ENCODE measurements around the gene SYNE2. TPM values are rescaled to one million over a fixed set of nuclear protein-coding genes. Genes with fewer than 3 reads are reported as not detected.
"Not testable (repeated sequence)": the region's sequence is repeated elsewhere in the genome, so short reads cannot be mapped to it uniquely, and the experiment has no call there.

Gene SYNE2
- total RNA-seq, 1 donor from 2014 or later: 105 TPM

GRCh38 chr14:63870753-63871037, 17.9 kb downstream of the SYNE2 start:
- not testable (repeated sequence) for H3K9ac ChIP-seq; H3K36me3 ChIP-seq; H3K27ac ChIP-seq; H3K9me3 Mint-ChIP-seq; H3K27ac Mint-ChIP-seq; H3K27me3 Mint-ChIP-seq (ENCODE audit: insufficient read depth, low read depth); H3K4me2 ChIP-seq; H3K27me3 ChIP-seq; H3F3A ChIP-seq (ENCODE audit: low read depth); H2AFZ ChIP-seq (replicated peaks); H3K4me1 Mint-ChIP-seq; H3K4me3 Mint-ChIP-seq; DNase-seq (ENCODE audit: low spot score); H3K9me3 ChIP-seq (ENCODE audit: low read depth); H3K4me3 ChIP-seq
- H4K20me1 ChIP-seq (ENCODE audit: low read depth): peaks cover 46% of the 10 kb centered on the region
- peaks cover 15% of the 10 kb centered on the region for H3K36me3 Mint-ChIP-seq
- peaks cover 14% of the 10 kb centered on the region for H3K4me1 ChIP-seq
- peaks cover 86% of the 10 kb centered on the region for H3K79me2 ChIP-seq (ENCODE audit: low read depth)

GRCh38 chr14:63874223-63874622, 21.4 kb downstream of the SYNE2 start:
- H3K27me3 Mint-ChIP-seq (ENCODE audit: insufficient read depth, low read depth): no peaks in the 10 kb centered on the region
- H3K27ac ChIP-seq: peak overlapping the region; percentile 82

GRCh38 chr14:63875311-63875710, 22.5 kb downstream of the SYNE2 start:
- H3K27ac Mint-ChIP-seq: no peak overlapping the region
- peaks cover 15% of the 10 kb centered on the region for H3K4me1 Mint-ChIP-seq
- Histone ChIP-seq H3K9ac (no peak overlapping the region), H3K9me3 (ENCODE audit: low read depth) (no peaks in the 10 kb centered on the region), H3K79me2 (ENCODE audit: low read depth) (peaks cover 91% of the 10 kb centered on the region), H3K27ac (no peak overlapping the region), H3K4me1 (peaks cover 14% of the 10 kb centered on the region), H4K20me1 (ENCODE audit: low read depth) (peaks cover 49% of the 10 kb centered on the region), H3K4me2 (no peak overlapping the region), H3K27me3 (no peaks in the 10 kb centered on the region), H3K4me3 (no peak overlapping the region), H3K36me3 (no peaks in the 10 kb centered on the region), H3F3A (ENCODE audit: low read depth) (peaks cover 8% of the 10 kb centered on the region), H2AFZ (replicated peaks) (no peak overlapping the region)
- H3K36me3 Mint-ChIP-seq: peaks cover 16% of the 10 kb centered on the region
- no peaks in the 10 kb centered on the region for H3K9me3 Mint-ChIP-seq
- DNase-seq (ENCODE audit: low spot score): no peak
- H3K27me3 Mint-ChIP-seq (ENCODE audit: insufficient read depth, low read depth): no peaks in the 10 kb centered on the region
- no peak overlapping the region for H3K4me3 Mint-ChIP-seq
- TF ChIP-seq EZH2phosphoT487 (IDR thresholded peaks at IDR 0.05) (no peak), EZH2 (IDR thresholded peaks at IDR 0.05) (no peak), CTCF (IDR thresholded peaks at IDR 0.05) (no peak)

More at GRCh38 chr14:63874223-63874622, 21.4 kb downstream of the SYNE2 start:
- Mint-ChIP-seq H3K4me3 (no peak overlapping the region), H3K9me3 (no peaks in the 10 kb centered on the region), H3K27ac (no peak overlapping the region), H3K36me3 (peaks cover 12% of the 10 kb centered on the region), H3K4me1 (peaks cover 15% of the 10 kb centered on the region)
- Histone ChIP-seq H3K79me2 (ENCODE audit: low read depth) (peaks cover 81% of the 10 kb centered on the region), H4K20me1 (ENCODE audit: low read depth) (peaks cover 41% of the 10 kb centered on the region), H3K4me1 (peaks cover 14% of the 10 kb centered on the region), H3K36me3 (no peaks in the 10 kb centered on the region), H3K27me3 (no peaks in the 10 kb centered on the region), H3K9ac (peak overlapping the region; percentile 20), H2AFZ (replicated peaks) (no peak overlapping the region), H3K4me3 (no peak overlapping the region), H3K4me2 (peak overlapping the region; percentile 60), H3F3A (ENCODE audit: low read depth) (peaks cover 8% of the 10 kb centered on the region), H3K9me3 (ENCODE audit: low read depth) (no peaks in the 10 kb centered on the region)
- DNase-seq (ENCODE audit: low spot score): peak; percentile 13
- no peak for TF ChIP-seq EZH2phosphoT487 (IDR thresholded peaks at IDR 0.05)
- TF ChIP-seq CTCF (IDR thresholded peaks at IDR 0.05): no peak
- TF ChIP-seq EZH2 (IDR thresholded peaks at IDR 0.05): no peak

- Histone ChIP-seq H3K9me3 (ENCODE audit: low read depth) (no peaks in the 10 kb centered on the region), H3K27ac (no peak overlapping the region), H3K79me2 (ENCODE audit: low read depth) (peaks cover 95% of the 10 kb centered on the region), H3K4me1 (peaks cover 14% of the 10 kb centered on the region), H3K9ac (no peak overlapping the region), H3F3A (ENCODE audit: low read depth) (peaks cover 8% of the 10 kb centered on the region), H2AFZ (replicated peaks) (no peak overlapping the region), H3K4me2 (no peak overlapping the region), H3K4me3 (no peak overlapping the region), H3K36me3 (no peaks in the 10 kb centered on the region), H4K20me1 (ENCODE audit: low read depth) (peaks cover 64% of the 10 kb centered on the region), H3K27me3 (no peaks in the 10 kb centered on the region)
- TF ChIP-seq EZH2 (IDR thresholded peaks at IDR 0.05) (no peak), CTCF (IDR thresholded peaks at IDR 0.05) (no peak), EZH2phosphoT487 (IDR thresholded peaks at IDR 0.05) (no peak)
- DNase-seq (ENCODE audit: low spot score): no peak
- H3K4me3 Mint-ChIP-seq: no peak overlapping the region
- no peaks in the 10 kb centered on the region for H3K27me3 Mint-ChIP-seq (ENCODE audit: insufficient read depth, low read depth)
- H3K9me3 Mint-ChIP-seq: no peaks in the 10 kb centered on the region
- H3K27ac Mint-ChIP-seq: no peak overlapping the region
- peaks cover 15% of the 10 kb centered on the region for H3K4me1 Mint-ChIP-seq
- H3K36me3 Mint-ChIP-seq: peaks cover 15% of the 10 kb centered on the region
These were observed 24.7 kb downstream of the SYNE2 start for GRCh38 chr14:63877550-63877939.

Data from neural progenitor cell (in vitro differentiated cells).